Measurements from ENCODE around the gene SH3RF2.

GRCh38 chr5:145953202-145953601, 16.8 kb downstream of the SH3RF2 start:
- no peak for TF ChIP-seq POLR2A (IDR thresholded peaks at IDR 0.05)
- TF ChIP-seq CTCF (IDR thresholded peaks at IDR 0.05), result no peak
